GM19035 (cell line): Measurements from ENCODE around the gene HTR3B.

Experiments
- ATAC-seq: cut with Tn5 transposase; IDR thresholded peaks from one replicate; pipeline ENCODE4 v1.9.1; 2021; ENCODE audit not compliant: unreplicated experiment

HTR3B gene

DNA sequence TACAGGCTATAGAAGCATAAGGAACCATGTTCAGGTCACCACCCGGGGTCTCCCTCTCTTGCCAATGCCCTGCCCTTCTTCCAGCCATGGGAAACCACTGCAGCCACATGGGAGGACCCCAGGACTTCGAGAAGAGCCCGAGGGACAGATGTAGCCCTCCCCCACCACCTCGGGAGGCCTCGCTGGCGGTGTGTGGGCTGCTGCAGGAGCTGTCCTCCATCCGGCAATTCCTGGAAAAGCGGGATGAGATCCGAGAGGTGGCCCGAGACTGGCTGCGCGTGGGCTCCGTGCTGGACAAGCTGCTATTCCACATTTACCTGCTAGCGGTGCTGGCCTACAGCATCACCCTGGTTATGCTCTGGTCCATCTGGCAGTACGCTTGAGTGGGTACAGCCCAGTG lies 84.8 kb downstream of the HTR3B start:
- ATAC-seq, result no peak

DNA sequence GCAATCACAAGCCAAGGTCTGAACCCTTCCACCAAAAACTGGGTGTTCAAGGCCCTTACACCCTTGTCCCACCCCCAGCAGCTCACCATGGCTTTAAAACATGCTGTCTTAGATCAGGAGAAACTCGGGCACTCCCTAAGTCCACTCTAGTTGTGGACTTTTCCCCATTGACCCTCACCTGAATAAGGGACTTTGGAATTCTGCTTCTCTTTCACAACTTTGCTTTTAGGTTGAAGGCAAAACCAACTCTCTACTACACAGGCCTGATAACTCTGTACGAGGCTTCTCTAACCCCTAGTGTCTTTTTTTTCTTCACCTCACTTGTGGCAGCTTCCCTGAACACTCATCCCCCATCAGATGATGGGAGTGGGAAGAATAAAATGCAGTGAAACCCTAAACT lies 85.3 kb downstream of the HTR3B start:
- no peak for ATAC-seq

DNA sequence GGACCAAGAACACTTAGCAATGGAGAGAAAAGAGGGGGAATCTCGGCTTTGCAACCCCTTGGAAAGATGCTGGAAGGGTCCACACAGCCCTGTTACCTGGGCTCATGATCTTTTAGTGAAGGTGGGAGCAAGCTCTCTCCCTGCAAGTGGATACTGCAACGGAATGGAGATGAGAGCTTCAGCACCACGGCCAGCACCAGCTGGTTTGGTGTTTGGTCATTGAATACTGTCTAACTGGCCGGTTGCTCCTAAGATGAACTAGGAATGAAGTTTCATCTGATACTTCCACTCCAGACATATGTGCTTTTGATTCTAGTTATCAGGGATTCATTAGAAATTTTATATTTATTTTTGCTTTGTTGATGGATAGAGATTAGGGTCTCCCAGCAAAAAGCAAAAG lies 86.6 kb downstream of the HTR3B start:
- ATAC-seq, result no peak

DNA sequence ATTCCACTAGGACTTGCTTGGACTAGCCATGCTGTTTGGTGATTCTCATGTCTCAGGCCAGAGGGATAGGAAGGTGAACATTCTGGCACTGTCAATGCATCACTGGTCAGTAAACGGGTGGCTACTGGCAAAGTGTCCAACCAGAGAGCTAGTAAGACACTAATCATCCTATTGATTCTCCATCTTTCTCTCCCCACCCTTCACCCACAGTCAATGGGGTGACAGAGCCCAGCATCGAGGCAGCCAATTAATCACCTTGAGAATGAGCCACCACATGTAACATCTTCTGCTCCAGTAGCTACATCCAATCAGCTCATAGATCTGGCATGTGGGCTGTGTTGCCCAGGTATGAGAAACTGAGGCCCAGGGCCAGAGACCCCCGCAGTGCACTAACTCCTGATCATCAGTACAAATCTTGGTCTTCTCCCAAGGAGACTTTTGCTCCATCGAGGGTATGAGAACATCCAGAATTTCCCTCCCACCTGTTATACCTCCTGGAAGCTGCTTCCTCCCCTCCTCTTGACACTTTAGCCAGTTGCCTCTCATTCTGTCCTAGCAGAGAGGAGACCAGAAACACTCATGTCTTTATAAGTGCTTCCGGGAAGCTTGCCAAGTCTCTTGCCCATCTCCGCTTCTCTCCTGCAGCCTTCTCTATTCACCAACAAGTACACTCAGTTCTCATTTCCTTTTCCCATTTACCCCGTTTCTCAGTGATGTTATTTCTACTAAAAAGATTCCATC lies 87.3 kb downstream of the HTR3B start:
- no peak for ATAC-seq

DNA sequence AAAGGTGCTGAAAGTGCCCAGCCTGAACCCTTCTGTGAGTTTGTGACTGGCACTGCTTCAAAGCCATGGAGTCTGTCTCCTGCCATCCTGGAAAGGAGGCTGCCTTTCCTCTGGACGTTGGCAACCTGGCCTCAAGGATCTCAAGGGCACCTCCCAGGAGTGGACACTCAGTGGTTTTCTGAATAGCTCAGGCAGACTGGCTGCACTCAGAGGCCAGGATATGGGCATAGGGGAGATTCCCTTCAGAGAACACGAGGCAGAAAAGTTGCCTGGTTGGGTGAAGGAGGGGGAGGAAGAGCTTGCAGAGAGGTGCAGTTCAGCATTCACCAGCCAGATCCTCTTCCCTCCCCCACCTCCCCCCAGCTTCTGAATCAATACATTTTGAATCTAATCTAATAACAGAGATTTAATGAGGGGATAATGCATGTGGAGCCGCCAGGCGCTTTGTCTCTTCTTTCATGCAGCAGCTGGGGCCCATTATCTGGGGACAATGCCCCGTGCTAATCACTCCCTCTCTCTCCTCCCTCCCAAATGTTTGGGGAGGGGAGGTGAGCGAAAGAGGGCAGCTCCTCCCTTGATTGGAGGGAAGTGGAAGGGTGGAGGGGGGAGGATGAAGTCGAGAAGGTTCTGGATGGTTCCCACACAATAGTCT lies 88.0 kb downstream of the HTR3B start:
- no peak for ATAC-seq

DNA sequence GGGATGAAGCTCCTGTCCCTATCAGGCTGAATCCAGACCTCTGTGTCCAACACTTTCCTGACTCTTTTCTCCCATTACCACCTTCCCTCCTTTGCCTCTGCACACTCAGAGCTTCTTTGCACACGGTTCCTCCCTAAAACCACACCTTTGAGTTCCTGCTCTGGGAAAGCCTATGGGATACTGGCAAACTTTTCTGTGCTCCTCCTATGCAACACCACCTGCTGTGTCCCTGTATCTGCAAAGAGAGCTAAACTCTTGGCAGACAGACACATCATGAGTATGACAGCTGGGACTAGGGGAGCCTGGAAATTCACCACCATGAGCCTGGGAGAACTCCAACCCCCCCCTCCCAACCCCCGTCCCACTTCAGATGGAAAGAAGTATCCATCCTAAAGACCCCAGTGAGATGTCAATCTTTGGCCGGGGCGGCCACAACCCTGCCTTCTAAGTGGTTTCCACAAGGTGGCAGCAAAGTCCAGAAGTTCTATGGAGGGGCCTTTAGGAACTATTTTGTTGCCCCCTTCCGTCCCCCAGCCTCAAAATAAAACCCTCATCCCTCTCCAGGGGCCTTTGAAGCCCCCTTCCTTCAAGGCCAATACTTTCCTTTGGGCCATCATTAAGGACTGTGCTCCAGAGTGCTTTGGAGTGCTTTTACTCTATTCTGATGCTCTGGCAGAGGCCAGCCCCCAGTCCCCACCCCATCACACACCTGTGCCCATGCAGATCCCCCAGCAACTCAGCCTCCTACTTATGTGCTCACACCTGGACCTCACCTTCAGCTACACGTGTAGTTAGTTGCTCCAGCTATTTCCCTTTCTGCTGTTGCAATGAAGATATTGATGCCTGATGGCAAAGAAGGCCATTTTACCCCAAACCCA lies 89.7 kb downstream of the HTR3B start:
- no peak for ATAC-seq
